Activated naive CD4-positive, alpha-beta T cell treated with anti-CD3 and anti-CD28 coated beads, Interleukin-2, amount 50 U/mL, for 24 hours (primary cell): Measurements from ENCODE around the gene GDE1.

ENCODE experiments used
- H3K27ac Mint-ChIP-seq: one replicate; pipeline ENCODE4 v1.8.0; 2021; ENCODE audit warnings: mild to moderate bottlenecking, mixed read lengths
- H3K27me3 Mint-ChIP-seq: one replicate; pipeline ENCODE4 v1.8.0; 2021; ENCODE audit warnings: mixed read lengths
- H3K36me3 Mint-ChIP-seq: one replicate; pipeline ENCODE4 v1.8.0; 2021; ENCODE audit warnings: mixed read lengths
- H3K4me1 Mint-ChIP-seq: one replicate; pipeline ENCODE4 v1.8.0; 2021; ENCODE audit warnings: mixed read lengths
- H3K4me3 Mint-ChIP-seq: one replicate; pipeline ENCODE4 v1.8.0; 2021; ENCODE audit warnings: mild to moderate bottlenecking, mixed read lengths
- H3K9me3 Mint-ChIP-seq: one replicate; pipeline ENCODE4 v1.8.0; 2021; ENCODE audit warnings: mixed read lengths

Gene GDE1

GRCh38 chr16:19512297-19512696 is 9.6 kb downstream of the GDE1 start:
- peaks cover 29% of the 10 kb centered on the region for H3K4me1 Mint-ChIP-seq
- no peak overlapping the region for H3K4me3 Mint-ChIP-seq
- H3K36me3 Mint-ChIP-seq = peaks cover 6% of the 10 kb centered on the region
- no peaks in the 10 kb centered on the region for H3K27me3 Mint-ChIP-seq
- no peaks in the 10 kb centered on the region for H3K9me3 Mint-ChIP-seq
- H3K27ac Mint-ChIP-seq = no peak overlapping the region

- Mint-ChIP-seq H3K36me3 (peaks cover 11% of the 10 kb centered on the region), H3K27ac (no peak overlapping the region)
Measured at GRCh38 chr16:19507867-19508266, 14.0 kb downstream of the GDE1 start.

GRCh38 chr16:19506965-19507364 is 14.9 kb downstream of the GDE1 start:
- Mint-ChIP-seq H3K4me3 (no peak overlapping the region), H3K4me1 (no peaks in the 10 kb centered on the region), H3K27ac (no peak overlapping the region), H3K9me3 (no peaks in the 10 kb centered on the region), H3K36me3 (peaks cover 14% of the 10 kb centered on the region), H3K27me3 (no peaks in the 10 kb centered on the region)

More at GRCh38 chr16:19507867-19508266, 14.0 kb downstream of the GDE1 start:
- peaks cover 5% of the 10 kb centered on the region for H3K4me1 Mint-ChIP-seq
- no peak overlapping the region for H3K4me3 Mint-ChIP-seq
- no peaks in the 10 kb centered on the region for H3K9me3 Mint-ChIP-seq
- no peaks in the 10 kb centered on the region for H3K27me3 Mint-ChIP-seq

GRCh38 chr16:19505600-19506303 is 16.1 kb downstream of the GDE1 start:
- H3K27me3 Mint-ChIP-seq = no peaks in the 10 kb centered on the region
- H3K9me3 Mint-ChIP-seq = no peaks in the 10 kb centered on the region
- no peak overlapping the region for H3K4me3 Mint-ChIP-seq
- H3K4me1 Mint-ChIP-seq = no peaks in the 10 kb centered on the region
- H3K27ac Mint-ChIP-seq = no peak overlapping the region
- H3K36me3 Mint-ChIP-seq = peaks cover 16% of the 10 kb centered on the region

GRCh38 chr16:19503461-19504075 is 18.3 kb downstream of the GDE1 start:
- no peak overlapping the region for H3K27ac Mint-ChIP-seq
- peaks cover 18% of the 10 kb centered on the region for H3K36me3 Mint-ChIP-seq
- no peak overlapping the region for H3K4me3 Mint-ChIP-seq
- H3K4me1 Mint-ChIP-seq = no peaks in the 10 kb centered on the region
- no peaks in the 10 kb centered on the region for H3K9me3 Mint-ChIP-seq
- no peaks in the 10 kb centered on the region for H3K27me3 Mint-ChIP-seq

GRCh38 chr16:19502395-19503131 is 19.3 kb downstream of the GDE1 start:
- Mint-ChIP-seq H3K4me3 (no peak overlapping the region), H3K36me3 (peaks cover 18% of the 10 kb centered on the region), H3K27me3 (no peaks in the 10 kb centered on the region), H3K9me3 (no peaks in the 10 kb centered on the region), H3K4me1 (no peaks in the 10 kb centered on the region), H3K27ac (no peak overlapping the region)

GRCh38 chr16:19499481-19499880 is 22.4 kb downstream of the GDE1 start:
- Mint-ChIP-seq H3K4me3 (no peak overlapping the region), H3K9me3 (no peaks in the 10 kb centered on the region), H3K27ac (no peak overlapping the region), H3K36me3 (peaks cover 12% of the 10 kb centered on the region), H3K4me1 (no peaks in the 10 kb centered on the region), H3K27me3 (no peaks in the 10 kb centered on the region)

GRCh38 chr16:19499006-19499405 is 22.9 kb downstream of the GDE1 start:
- H3K27ac Mint-ChIP-seq = no peak overlapping the region
- peaks cover 9% of the 10 kb centered on the region for H3K36me3 Mint-ChIP-seq
- H3K4me3 Mint-ChIP-seq = no peak overlapping the region
- H3K9me3 Mint-ChIP-seq = no peaks in the 10 kb centered on the region
- no peaks in the 10 kb centered on the region for H3K27me3 Mint-ChIP-seq
- peaks cover 3% of the 10 kb centered on the region for H3K4me1 Mint-ChIP-seq

GRCh38 chr16:19497176-19497575 is 24.7 kb downstream of the GDE1 start:
- Mint-ChIP-seq H3K4me3 (no peak overlapping the region), H3K27ac (no peak overlapping the region), H3K36me3 (peaks cover 3% of the 10 kb centered on the region), H3K4me1 (peaks cover 9% of the 10 kb centered on the region), H3K27me3 (no peaks in the 10 kb centered on the region), H3K9me3 (no peaks in the 10 kb centered on the region)

- Mint-ChIP-seq H3K27me3 (no peaks in the 10 kb centered on the region), H3K36me3 (no peaks in the 10 kb centered on the region), H3K4me3 (no peak overlapping the region), H3K9me3 (no peaks in the 10 kb centered on the region), H3K27ac (no peak overlapping the region), H3K4me1 (peaks cover 9% of the 10 kb centered on the region)
Measured at GRCh38 chr16:19490619-19491018, 31.3 kb downstream of the GDE1 start.

GRCh38 chr16:19488213-19488640 is 33.7 kb downstream of the GDE1 start:
- Mint-ChIP-seq H3K36me3 (no peaks in the 10 kb centered on the region), H3K9me3 (no peaks in the 10 kb centered on the region), H3K4me1 (no peaks in the 10 kb centered on the region), H3K27ac (no peak overlapping the region), H3K27me3 (no peaks in the 10 kb centered on the region), H3K4me3 (no peak overlapping the region)

GRCh38 chr16:19486750-19487325 is 35.1 kb downstream of the GDE1 start:
- H3K36me3 Mint-ChIP-seq = no peaks in the 10 kb centered on the region
- H3K4me1 Mint-ChIP-seq = no peaks in the 10 kb centered on the region
- H3K4me3 Mint-ChIP-seq = no peak overlapping the region
- H3K27ac Mint-ChIP-seq = no peak overlapping the region
- H3K27me3 Mint-ChIP-seq = no peaks in the 10 kb centered on the region
- H3K9me3 Mint-ChIP-seq = no peaks in the 10 kb centered on the region

- Mint-ChIP-seq H3K27ac (no peak overlapping the region), H3K4me1 (no peaks in the 10 kb centered on the region), H3K4me3 (no peak overlapping the region), H3K27me3 (no peaks in the 10 kb centered on the region), H3K9me3 (no peaks in the 10 kb centered on the region), H3K36me3 (no peaks in the 10 kb centered on the region)
Measured at GRCh38 chr16:19486051-19486450, 35.8 kb downstream of the GDE1 start.

- Mint-ChIP-seq H3K27ac (no peak overlapping the region), H3K9me3 (no peaks in the 10 kb centered on the region), H3K27me3 (no peaks in the 10 kb centered on the region), H3K4me3 (no peak overlapping the region), H3K4me1 (no peaks in the 10 kb centered on the region), H3K36me3 (no peaks in the 10 kb centered on the region)
Measured at GRCh38 chr16:19485611-19486010, 36.3 kb downstream of the GDE1 start.

GRCh38 chr16:19484096-19484495 is 37.8 kb downstream of the GDE1 start:
- no peaks in the 10 kb centered on the region for H3K9me3 Mint-ChIP-seq
- no peak overlapping the region for H3K4me3 Mint-ChIP-seq
- H3K27ac Mint-ChIP-seq = no peak overlapping the region
- no peaks in the 10 kb centered on the region for H3K36me3 Mint-ChIP-seq
- no peaks in the 10 kb centered on the region for H3K27me3 Mint-ChIP-seq
- H3K4me1 Mint-ChIP-seq = no peaks in the 10 kb centered on the region

- no peaks in the 10 kb centered on the region for H3K36me3 Mint-ChIP-seq
- H3K4me1 Mint-ChIP-seq = no peaks in the 10 kb centered on the region
- no peak overlapping the region for H3K27ac Mint-ChIP-seq
- H3K9me3 Mint-ChIP-seq = no peaks in the 10 kb centered on the region
- H3K4me3 Mint-ChIP-seq = no peak overlapping the region
- peaks cover 2% of the 10 kb centered on the region for H3K27me3 Mint-ChIP-seq
Measured at GRCh38 chr16:19482291-19482690, 39.6 kb downstream of the GDE1 start.
